Measurements from ENCODE around the gene PFN1. TPM values are rescaled to one million over a fixed set of nuclear protein-coding genes. Genes with fewer than 3 reads are reported as not detected.

PFN1 gene
- total RNA-seq, 1 donor from 2014 or later: 1,046 TPM

GRCh38 chr17:4946312-4946976 is 1.9 kb downstream of the PFN1 start:
- TF ChIP-seq CTCF (IDR thresholded peaks at IDR 0.05): no peak
- H3K36me3 ChIP-seq: peaks cover 32 to 49% of the 10 kb centered on the region in 2 donors
- intact Hi-C loops (cut with DNase I): no loop called here

GRCh38 chr17:4945944-4946280 is 2.4 kb downstream of the PFN1 start:
- H3K27me3 ChIP-seq: no peaks in the 10 kb centered on the region
- intact Hi-C loops (cut with DNase I): no loop called here
- DNase-seq (ENCODE audit: low spot score in 2 of 2): no peak
- H3K9me3 ChIP-seq: no peaks in the 10 kb centered on the region
- peak overlapping the region; percentile 93 to 97 for H3K27ac ChIP-seq
- no peak for TF ChIP-seq CTCF (IDR thresholded peaks at IDR 0.05)
- peaks cover 18 to 45% of the 10 kb centered on the region in 2 donors for H3K4me1 ChIP-seq
- H3K36me3 ChIP-seq: peaks cover 32 to 49% of the 10 kb centered on the region in 2 donors
- peak overlapping the region; percentile 28 to 94 for H3K4me3 ChIP-seq

More at GRCh38 chr17:4946312-4946976, 1.9 kb downstream of the PFN1 start:
- Histone ChIP-seq H3K4me3 (peak overlapping the region; percentile 94 to 100), H3K27ac (peak overlapping the region; percentile 93 to 97), H3K4me1 (peaks cover 13 to 44% of the 10 kb centered on the region in 2 donors), H3K27me3 (no peaks in the 10 kb centered on the region), H3K9me3 (no peaks in the 10 kb centered on the region)
- no peak for DNase-seq (ENCODE audit: low spot score in 2 of 2)

- DNase-seq (ENCODE audit: low spot score in 2 of 2): peak; percentile 67 to 94
- Histone ChIP-seq H3K9me3 (no peaks in the 10 kb centered on the region), H3K27ac (peak overlapping the region; percentile 93 to 97), H3K27me3 (no peaks in the 10 kb centered on the region), H3K4me3 (peak overlapping the region; percentile 28 to 94), H3K36me3 (peaks cover 32 to 49% of the 10 kb centered on the region in 2 donors), H3K4me1 (peaks cover 20 to 40% of the 10 kb centered on the region in 2 donors)
- no peak for TF ChIP-seq CTCF (IDR thresholded peaks at IDR 0.05)
- intact Hi-C loops (cut with DNase I): no loop called here
These were observed 3.0 kb downstream of the PFN1 start for GRCh38 chr17:4945176-4945943.

GRCh38 chr17:4944554-4945175 is 3.7 kb downstream of the PFN1 start:
- peak overlapping the region; percentile 28 to 94 for H3K4me3 ChIP-seq

More at GRCh38 chr17:4944554-4945175, 3.7 kb downstream of the PFN1 start:
- peaks cover 20 to 37% of the 10 kb centered on the region in 2 donors for H3K4me1 ChIP-seq
- peak overlapping the region; percentile 93 to 97 for H3K27ac ChIP-seq
- no peaks in the 10 kb centered on the region for H3K9me3 ChIP-seq
- TF ChIP-seq CTCF (IDR thresholded peaks at IDR 0.05): no peak
- intact Hi-C loops (cut with DNase I): loop anchor here (5.0 kb wide), 1 partner anchor 43 kb away; the partner anchor contains the start of gene CAMTA2
- no peak for DNase-seq (ENCODE audit: low spot score in 2 of 2)
- no peaks in the 10 kb centered on the region for H3K27me3 ChIP-seq
- peaks cover 32 to 49% of the 10 kb centered on the region in 2 donors for H3K36me3 ChIP-seq

Measured in ascending aorta (tissue), 2 donors.